Mesothelial cell of epicardium (in vitro differentiated cells): ENCODE results near the gene ARF3. TPM values are rescaled to one million over a fixed set of nuclear protein-coding genes. Genes with fewer than 3 reads are reported as not detected.

ENCODE experiments used
- DNase-seq, 2 experiments: peaks; one replicate each; pipeline ENCODE4 v3.0.0; 2021; ENCODE audit warnings: low spot score in 2 of 2; ENCODE audit not compliant: unreplicated experiment in 2 of 2
- H3K27ac Mint-ChIP-seq: 2 replicates; pipeline ENCODE4 v1.8.0; 2021; ENCODE audit warnings: mixed read lengths
- H3K27me3 Mint-ChIP-seq: 2 replicates; pipeline ENCODE4 v1.8.0; 2021; ENCODE audit warnings: low read depth, mixed read lengths
- H3K36me3 Mint-ChIP-seq: 2 replicates; pipeline ENCODE4 v1.8.0; 2021; ENCODE audit warnings: mixed read lengths
- H3K4me1 Mint-ChIP-seq: 2 replicates; pipeline ENCODE4 v1.8.0; 2021; ENCODE audit warnings: mixed read lengths
- H3K4me3 Mint-ChIP-seq: 2 replicates; pipeline ENCODE4 v1.8.0; 2021; ENCODE audit warnings: mild to moderate bottlenecking, moderate library complexity, mixed read lengths
- H3K9me3 Mint-ChIP-seq: 2 replicates; pipeline ENCODE4 v1.8.0; 2021; ENCODE audit warnings: mixed read lengths
- CTCF ChIP-seq: fragments of 200-600 bp; sonication (generic); IDR thresholded peaks from one replicate; pipeline ENCODE4 v1.5.0; 2021; ENCODE audit warnings: antibody characterized with exemption; ENCODE audit not compliant: unreplicated experiment
- total RNA-seq: library from RNA; stranded (reverse); gene quantifications from 3 replicates; pipeline ENCODE4 v1.2.1, GENCODE V29; 2021

The ARF3 gene
- total RNA-seq, 1 donor from 2014 or later, result 123 TPM

GRCh38 chr12:48985901-48986300, 28.6 kb upstream of the ARF3 start:
- Mint-ChIP-seq H3K36me3 (no peaks in the 10 kb centered on the region), H3K9me3 (no peaks in the 10 kb centered on the region), H3K27me3 (peaks cover 95% of the 10 kb centered on the region), H3K4me1 (peaks cover 9% of the 10 kb centered on the region), H3K4me3 (no peak overlapping the region), H3K27ac (no peak overlapping the region)
- no peak for TF ChIP-seq CTCF
- no peak for DNase-seq

DNA sequence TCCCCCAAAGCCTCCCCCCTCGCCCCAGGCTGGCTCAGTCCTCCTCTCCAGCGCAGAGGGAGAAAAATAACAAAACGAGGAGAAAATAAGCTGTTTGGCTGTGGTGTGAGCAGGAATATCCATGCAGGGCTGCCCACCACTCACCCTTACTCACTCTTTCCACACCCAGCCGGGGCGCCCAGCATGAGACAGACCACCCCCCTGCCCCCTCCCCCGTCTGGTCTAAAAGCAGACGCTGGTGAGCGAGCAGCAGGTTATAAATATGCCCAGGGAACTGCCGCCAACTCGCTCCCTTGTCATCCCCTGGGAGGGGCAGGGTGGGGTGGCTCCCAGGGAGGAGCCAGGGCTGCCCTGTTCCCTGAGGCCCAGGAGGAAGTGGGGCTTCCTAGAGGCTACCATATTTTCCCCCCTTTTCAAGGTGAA, 28.2 kb upstream of the ARF3 start:
- no peak for TF ChIP-seq CTCF

GRCh38 chr12:48982397-48983080, 25.3 kb upstream of the ARF3 start:
- H3K9me3 Mint-ChIP-seq, result no peaks in the 10 kb centered on the region
- no peaks in the 10 kb centered on the region for H3K36me3 Mint-ChIP-seq
- no peak overlapping the region for H3K27ac Mint-ChIP-seq
- no peak for TF ChIP-seq CTCF
- H3K27me3 Mint-ChIP-seq, result peaks cover 95% of the 10 kb centered on the region
- no peak for DNase-seq
- peaks cover 36% of the 10 kb centered on the region for H3K4me1 Mint-ChIP-seq
- H3K4me3 Mint-ChIP-seq, result peak overlapping the region; percentile 53

More for the DNA sequence above, 28.2 kb upstream of the ARF3 start:
- peaks cover 14% of the 10 kb centered on the region for H3K4me1 Mint-ChIP-seq
- no peaks in the 10 kb centered on the region for H3K9me3 Mint-ChIP-seq
- no peak overlapping the region for H3K27ac Mint-ChIP-seq
- no peak for DNase-seq
- peaks cover 95% of the 10 kb centered on the region for H3K27me3 Mint-ChIP-seq
- H3K4me3 Mint-ChIP-seq, result no peak overlapping the region
- no peaks in the 10 kb centered on the region for H3K36me3 Mint-ChIP-seq

GRCh38 chr12:48981757-48982157, 24.5 kb upstream of the ARF3 start:
- Mint-ChIP-seq H3K27me3 (peaks cover 95% of the 10 kb centered on the region), H3K4me3 (peak overlapping the region; percentile 53), H3K4me1 (peaks cover 37% of the 10 kb centered on the region), H3K9me3 (no peaks in the 10 kb centered on the region), H3K27ac (no peak overlapping the region), H3K36me3 (no peaks in the 10 kb centered on the region)
- no peak for DNase-seq
- TF ChIP-seq CTCF, result no peak

DNA sequence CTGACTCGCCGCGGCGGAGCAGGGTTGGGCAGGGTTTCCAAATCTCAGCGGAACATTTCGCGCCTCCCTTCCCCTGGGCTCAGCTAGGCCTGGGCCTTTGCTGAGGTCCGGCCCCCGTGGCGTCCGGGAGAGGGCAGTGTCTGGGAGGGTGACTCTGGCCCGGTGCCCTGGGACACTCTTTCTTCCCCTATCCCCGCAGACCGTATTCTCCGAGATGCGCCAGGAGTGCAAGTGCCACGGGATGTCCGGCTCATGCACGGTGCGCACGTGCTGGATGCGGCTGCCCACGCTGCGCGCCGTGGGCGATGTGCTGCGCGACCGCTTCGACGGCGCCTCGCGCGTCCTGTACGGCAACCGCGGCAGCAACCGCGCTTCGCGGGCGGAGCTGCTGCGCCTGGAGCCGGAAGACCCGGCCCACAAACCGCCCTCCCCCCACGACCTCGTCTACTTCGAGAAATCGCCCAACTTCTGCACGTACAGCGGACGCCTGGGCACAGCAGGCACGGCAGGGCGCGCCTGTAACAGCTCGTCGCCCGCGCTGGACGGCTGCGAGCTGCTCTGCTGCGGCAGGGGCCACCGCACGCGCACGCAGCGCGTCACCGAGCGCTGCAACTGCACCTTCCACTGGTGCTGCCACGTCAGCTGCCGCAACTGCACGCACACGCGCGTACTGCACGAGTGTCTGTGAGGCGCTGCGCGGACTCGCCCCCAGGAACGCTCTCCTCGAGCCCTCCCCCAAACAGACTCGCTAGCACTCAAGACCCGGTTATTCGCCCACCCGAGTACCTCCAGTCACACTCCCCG, 23.9 kb upstream of the ARF3 start:
- no peak for TF ChIP-seq CTCF
- Mint-ChIP-seq H3K4me1 (peaks cover 37% of the 10 kb centered on the region), H3K4me3 (peak overlapping the region; percentile 53), H3K27ac (no peak overlapping the region), H3K36me3 (no peaks in the 10 kb centered on the region), H3K9me3 (no peaks in the 10 kb centered on the region), H3K27me3 (peaks cover 97% of the 10 kb centered on the region)
- DNase-seq, result no peak
